Kidney tubule cell (primary cell): ENCODE results near the gene GOT1.

ENCODE experiments used
- DNase-seq: peaks from one replicate; pipeline ENCODE4 v3.0.0-alpha.2; 2018; ENCODE audit warnings: low spot score

Gene GOT1

DNA sequence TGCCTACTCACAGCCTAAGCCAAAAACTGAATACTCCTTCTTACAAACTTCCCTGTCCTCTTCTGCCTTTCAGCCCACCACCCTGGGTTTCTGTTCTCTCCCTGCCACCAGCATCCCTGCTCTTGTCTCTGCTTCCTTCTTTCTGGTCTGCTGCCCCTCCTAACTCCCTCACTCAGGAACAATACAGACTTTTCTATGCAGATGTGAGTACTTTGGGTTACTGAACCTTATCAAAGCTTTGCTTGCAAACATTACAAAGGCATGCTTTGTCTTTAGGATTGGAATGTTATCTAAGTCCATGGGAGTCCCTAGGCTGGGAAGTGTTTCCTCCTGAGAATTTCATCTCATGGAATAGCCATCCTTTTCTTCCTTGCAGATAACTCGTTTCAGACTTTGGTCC lies 72.3 kb downstream of the GOT1 start:
- DNase-seq: peak; percentile 83

GRCh38 chr10:99357691-99358090 lies 72.7 kb downstream of the GOT1 start:
- DNase-seq: peak; percentile 52

DNA sequence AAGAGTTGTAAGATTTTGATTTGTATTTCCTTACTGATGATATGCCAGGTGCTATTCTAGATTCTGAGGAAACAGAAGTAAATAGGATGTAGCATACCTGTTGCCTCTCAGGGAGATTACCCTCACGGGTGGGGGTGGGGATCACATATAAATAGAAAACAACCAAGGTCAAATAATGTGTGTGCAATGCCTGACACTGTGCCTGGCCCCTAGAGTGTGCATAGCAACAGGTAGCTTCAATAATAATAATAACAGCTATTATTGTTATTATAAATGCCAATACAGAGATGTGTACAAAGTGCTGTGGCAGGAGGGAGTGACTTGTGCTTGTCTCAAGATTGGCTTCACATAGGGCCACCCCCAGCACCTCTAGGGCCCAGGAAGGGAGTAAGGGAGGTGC lies 77.2 kb downstream of the GOT1 start:
- no peak for DNase-seq

GRCh38 chr10:99347672-99348071 lies 82.8 kb downstream of the GOT1 start:
- no peak for DNase-seq
